LNCAP (cell line): Measurements from ENCODE around the gene CHD1.

Experiments
- TF ChIP-seq, protein P1 (sequence below): fragments of 450-650 bp; IDR thresholded peaks from 2 replicates; pipeline ENCODE4 v1.5.1; 2017; ENCODE audit warnings: mild to moderate bottlenecking

The CHD1 gene

GRCh38 chr5:98965226-98965625 is 36.4 kb upstream of the CHD1 start:
- TF ChIP-seq, protein P1, sequence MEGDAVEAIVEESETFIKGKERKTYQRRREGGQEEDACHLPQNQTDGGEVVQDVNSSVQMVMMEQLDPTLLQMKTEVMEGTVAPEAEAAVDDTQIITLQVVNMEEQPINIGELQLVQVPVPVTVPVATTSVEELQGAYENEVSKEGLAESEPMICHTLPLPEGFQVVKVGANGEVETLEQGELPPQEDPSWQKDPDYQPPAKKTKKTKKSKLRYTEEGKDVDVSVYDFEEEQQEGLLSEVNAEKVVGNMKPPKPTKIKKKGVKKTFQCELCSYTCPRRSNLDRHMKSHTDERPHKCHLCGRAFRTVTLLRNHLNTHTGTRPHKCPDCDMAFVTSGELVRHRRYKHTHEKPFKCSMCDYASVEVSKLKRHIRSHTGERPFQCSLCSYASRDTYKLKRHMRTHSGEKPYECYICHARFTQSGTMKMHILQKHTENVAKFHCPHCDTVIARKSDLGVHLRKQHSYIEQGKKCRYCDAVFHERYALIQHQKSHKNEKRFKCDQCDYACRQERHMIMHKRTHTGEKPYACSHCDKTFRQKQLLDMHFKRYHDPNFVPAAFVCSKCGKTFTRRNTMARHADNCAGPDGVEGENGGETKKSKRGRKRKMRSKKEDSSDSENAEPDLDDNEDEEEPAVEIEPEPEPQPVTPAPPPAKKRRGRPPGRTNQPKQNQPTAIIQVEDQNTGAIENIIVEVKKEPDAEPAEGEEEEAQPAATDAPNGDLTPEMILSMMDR: no peak

DNA sequence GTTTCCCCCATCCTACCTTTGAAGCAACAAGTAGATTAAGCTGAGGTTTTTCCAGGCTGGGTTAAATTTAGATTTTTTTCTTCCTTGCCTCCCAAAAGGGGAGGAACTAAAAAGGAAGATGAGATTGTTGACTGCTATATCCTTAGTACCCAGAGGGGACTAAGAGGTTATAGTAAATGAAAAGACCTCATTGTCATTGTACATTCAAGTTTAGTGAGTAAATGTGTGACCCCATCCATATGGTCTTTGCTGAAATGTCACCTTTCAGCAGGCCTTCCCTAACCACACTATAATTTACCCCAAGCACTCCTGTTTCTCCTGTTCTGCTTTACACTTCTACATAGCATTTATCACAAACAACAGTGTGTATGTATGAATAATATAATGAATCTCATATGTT is 35.8 kb upstream of the CHD1 start:
- TF ChIP-seq, protein P1: no peak

DNA sequence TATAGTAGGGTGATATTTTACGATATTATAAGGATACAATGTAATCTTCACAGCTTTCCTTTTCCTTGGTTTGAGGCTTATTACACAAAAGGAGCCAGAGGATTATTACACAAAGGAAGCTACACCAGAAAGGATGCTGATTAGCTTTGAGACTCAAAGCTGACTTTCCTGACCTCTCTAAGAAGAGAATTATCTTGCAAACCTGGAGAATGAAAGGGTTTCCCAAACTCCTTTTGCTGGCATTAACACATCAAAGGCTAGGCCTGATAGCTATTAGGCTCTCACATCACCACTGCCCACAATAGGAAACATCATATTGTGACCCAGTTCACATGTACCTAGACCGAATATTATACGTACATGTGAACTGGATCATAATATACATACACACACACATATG is 34.2 kb upstream of the CHD1 start:
- TF ChIP-seq, protein P1: no peak

DNA sequence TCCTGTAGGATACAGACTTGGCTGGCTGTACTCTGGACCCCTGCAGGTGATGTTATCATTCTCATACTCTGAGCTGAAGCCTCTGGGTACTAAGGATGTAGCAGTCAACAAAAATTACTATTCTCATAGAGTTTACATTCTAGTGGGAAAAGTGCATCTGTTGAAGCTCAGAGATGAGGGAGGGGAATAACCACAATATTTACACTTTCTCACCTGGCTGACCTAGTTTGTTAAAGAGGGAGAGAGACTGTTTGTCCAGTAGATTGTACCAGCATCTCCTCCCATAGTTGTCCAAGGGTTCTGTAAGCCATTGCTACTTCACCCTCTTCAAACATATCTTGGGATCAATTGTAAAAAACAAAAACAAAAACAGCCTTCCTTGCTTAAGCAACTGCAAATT is 33.8 kb upstream of the CHD1 start:
- TF ChIP-seq, protein P1: no peak

DNA sequence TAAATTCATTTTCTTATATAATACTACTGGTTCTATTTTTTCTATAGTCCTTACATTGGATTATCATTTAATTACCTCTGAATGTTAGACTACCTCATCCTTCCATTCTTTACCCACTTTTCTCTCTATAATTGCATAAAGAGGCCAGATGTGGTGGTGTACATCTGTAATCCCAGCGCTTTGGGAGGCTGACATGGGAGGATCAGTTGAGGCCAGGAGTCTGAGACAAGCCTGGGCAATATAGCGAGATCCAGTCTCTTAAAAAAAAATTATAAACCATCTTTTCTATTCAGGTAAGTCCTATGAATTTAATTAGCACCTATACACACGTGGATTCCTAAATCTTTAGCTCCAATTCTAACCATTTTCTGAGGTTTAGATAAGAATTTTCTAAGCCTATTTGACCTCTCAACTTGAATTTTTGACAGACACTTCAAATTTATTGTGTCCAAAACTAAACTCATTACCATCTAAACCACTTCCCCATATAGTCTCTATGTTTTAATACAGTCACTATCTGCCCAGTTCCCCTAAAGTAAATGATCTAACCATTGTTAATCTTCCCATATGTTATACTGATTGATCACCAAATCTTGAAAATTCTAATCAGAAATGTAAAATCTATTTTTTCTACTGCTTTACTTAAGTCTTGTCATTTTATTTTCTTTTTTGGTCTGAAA is 33.0 kb upstream of the CHD1 start:
- TF ChIP-seq, protein P1: no peak

DNA sequence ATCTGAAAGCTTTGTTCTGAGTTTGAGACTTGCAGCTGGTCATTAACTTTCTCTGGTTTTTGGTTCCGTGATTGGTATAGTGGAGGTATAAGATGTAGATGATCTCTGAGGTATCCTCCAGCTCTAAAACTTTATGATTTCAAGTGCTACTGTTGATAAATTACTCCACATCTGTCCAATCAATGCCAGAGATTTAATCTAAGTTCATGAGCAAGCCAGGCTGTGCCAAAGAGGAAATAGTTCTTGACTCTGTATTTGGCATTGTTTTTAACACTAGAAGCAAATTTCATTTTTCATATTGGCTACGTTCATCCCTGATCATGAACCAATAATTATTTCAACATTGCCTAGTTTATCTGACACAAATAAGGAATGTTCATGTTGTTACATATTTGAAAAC is 28.5 kb upstream of the CHD1 start:
- TF ChIP-seq, protein P1: no peak

GRCh38 chr5:98954392-98955028 is 25.7 kb upstream of the CHD1 start:
- TF ChIP-seq, protein P1: no peak
